T-helper 17 cell (primary cell): ENCODE data around the gene UTP25. TPM values are rescaled to one million over a fixed set of nuclear protein-coding genes. Genes with fewer than 3 reads are reported as not detected.

Experiments
- ATAC-seq: fragments of 150-1000 bp; cut with Tn5 transposase; 2 replicates; pipeline ENCODE4 v1.10.0; 2021; ENCODE audit warnings: mild to moderate bottlenecking, moderate library complexity
- DNase-seq, 3 donors: peaks; one replicate each; pipeline versions ENCODE4 v3.0.0 to v3.0.0-alpha.2; 2020 to 2021
- H3K9me3 ChIP-seq: one replicate; pipeline ENCODE4 v1.7.0; 2013; ENCODE audit warnings: low read length, mild to moderate bottlenecking; ENCODE audit not compliant: control insufficient read depth, poor library complexity, severe bottlenecking
- H3K27ac Mint-ChIP-seq: one replicate; pipeline ENCODE4 v1.8.0; 2022; ENCODE audit warnings: mild to moderate bottlenecking, moderate library complexity, mixed read lengths
- H3K27me3 Mint-ChIP-seq: one replicate; pipeline ENCODE4 v1.8.0; 2022; ENCODE audit warnings: mixed read lengths
- H3K36me3 Mint-ChIP-seq: one replicate; pipeline ENCODE4 v1.8.0; 2022; ENCODE audit warnings: low read depth, mixed read lengths
- H3K4me1 Mint-ChIP-seq: one replicate; pipeline ENCODE4 v1.8.0; 2022; ENCODE audit warnings: mild to moderate bottlenecking, mixed read lengths
- H3K4me3 Mint-ChIP-seq: one replicate; pipeline ENCODE4 v1.8.0; 2022; ENCODE audit warnings: mild to moderate bottlenecking, moderate library complexity, mixed read lengths
- total RNA-seq, 4 donors: library from RNA in 2 of 4; stranded (reverse) in 2 of 4; gene quantifications; one replicate each; pipeline ENCODE4 v1.2.3 and lab custom pipeline; 2022 to 2026

Gene UTP25
- total RNA-seq, 2 donors from 2014 or later: 5.9 to 6.3 TPM

DNA sequence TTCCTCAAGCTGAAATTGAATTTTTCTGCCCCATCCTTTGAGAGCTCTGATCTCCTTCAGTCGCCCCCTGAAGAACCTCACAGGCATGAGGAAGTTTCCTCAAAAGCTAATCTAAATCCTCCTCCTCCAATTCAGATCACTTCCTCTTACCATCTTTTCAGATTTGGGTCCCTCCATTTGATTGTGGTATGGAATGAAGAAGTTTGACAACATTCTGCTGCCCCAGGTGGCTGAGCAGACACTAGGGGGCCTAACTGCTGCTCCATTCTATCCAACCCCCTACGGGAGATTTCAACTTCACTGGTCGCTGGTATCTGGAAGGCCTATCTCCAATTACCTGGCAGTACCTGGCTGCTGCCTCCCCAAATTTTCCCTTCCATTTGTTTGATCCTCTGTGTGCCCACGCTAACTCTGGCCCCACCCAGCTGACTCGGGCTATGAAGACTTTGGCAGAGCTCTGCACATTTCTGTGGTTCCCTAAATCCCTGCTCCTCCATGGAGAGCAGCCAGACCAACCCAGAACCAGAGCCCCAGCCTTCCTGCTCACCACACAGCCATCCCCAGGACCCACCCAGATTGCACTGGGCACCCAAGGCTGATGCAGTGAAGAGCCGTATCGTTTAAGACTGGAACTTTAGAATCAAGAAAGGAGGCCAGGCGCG, 29.7 kb upstream of the UTP25 start:
- Mint-ChIP-seq H3K27me3 (peaks cover 54% of the 10 kb centered on the region), H3K27ac (no peak overlapping the region), H3K36me3 (peaks cover 5% of the 10 kb centered on the region), H3K4me1 (no peaks in the 10 kb centered on the region), H3K4me3 (no peak overlapping the region)
- ATAC-seq: no peak
- no peak for DNase-seq
- H3K9me3 ChIP-seq: no peaks in the 10 kb centered on the region

DNA sequence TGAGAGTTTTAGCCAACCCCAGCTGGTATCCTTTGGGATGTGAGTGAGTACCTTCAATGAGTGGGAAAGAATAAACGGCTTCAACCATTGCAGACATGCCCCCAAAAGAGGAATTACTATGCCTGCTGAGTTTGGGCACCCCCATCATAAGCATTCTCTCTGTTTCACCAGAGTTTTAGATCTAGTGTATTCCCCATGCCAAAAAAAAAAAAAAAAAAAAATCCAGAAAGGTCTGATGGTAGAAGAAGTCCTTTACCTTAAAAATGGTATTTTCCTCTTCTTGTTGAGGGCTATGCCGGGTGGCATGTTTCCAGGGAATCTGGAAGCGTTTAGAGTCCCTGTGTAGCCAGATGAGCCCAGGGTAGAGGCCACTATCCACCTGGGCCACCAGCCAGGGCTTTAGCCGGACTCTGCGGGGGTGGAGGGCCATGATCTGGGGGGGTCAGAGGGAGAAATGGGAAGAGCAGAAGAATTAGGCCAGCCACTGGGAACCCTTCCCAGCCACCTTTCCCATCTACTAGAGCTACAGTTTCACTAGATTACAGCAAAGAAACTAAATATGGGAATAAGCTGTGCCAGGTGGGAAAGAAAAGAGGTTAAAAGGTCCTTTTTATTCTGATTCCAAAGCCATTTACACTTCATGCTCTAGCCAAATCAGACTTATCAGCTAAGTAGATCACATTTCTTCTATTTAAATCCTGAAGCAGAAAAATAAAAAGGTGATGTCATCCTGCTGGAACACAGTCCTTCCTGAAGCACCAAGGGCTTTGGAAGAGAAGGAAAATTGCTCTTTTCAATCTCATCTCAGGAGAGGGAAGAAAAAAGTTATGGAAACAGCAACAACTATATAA, 26.6 kb upstream of the UTP25 start:
- Mint-ChIP-seq H3K27me3 (peaks cover 51% of the 10 kb centered on the region), H3K36me3 (peaks cover 2% of the 10 kb centered on the region), H3K4me3 (no peak overlapping the region), H3K4me1 (peaks cover 5% of the 10 kb centered on the region), H3K27ac (no peak overlapping the region)
- H3K9me3 ChIP-seq: no peaks in the 10 kb centered on the region
- ATAC-seq (no peak), DNase-seq (no peak)

DNA sequence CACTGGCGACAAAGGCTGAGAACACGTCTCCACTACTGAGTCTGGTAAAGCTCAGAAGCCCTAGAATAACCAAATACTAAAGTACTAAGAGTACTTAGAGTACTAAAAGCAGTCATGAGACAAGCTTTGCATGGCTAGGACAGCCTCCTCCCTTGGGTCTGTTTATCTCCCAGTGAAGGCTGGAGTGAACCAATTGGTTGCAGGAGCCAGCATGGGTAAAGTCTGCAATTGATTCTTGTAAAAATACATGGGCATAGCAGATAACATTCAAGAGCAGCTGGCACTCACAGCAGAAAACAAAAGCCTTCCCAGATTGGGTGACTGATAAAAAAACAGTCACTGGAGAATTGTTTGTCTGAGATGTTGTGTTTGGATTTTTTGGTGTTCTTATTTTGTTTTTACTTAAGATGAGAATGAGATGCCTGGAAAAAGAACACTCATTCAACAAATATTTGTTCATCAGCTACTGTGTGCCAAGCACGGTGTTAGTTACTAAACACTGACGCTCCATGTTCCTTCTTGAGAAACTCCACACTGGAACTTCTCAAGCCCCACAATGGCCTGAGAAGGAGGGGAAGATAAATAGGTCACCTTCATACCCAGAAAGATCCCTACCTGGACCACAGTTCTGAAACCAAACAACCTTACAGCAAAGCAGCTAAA, 25.5 kb upstream of the UTP25 start:
- ATAC-seq: no peak
- Mint-ChIP-seq H3K27me3 (peaks cover 45% of the 10 kb centered on the region), H3K36me3 (peaks cover 2% of the 10 kb centered on the region), H3K4me3 (no peak overlapping the region), H3K27ac (no peak overlapping the region), H3K4me1 (peaks cover 6% of the 10 kb centered on the region)
- no peaks in the 10 kb centered on the region for H3K9me3 ChIP-seq
- DNase-seq: no peak

DNA sequence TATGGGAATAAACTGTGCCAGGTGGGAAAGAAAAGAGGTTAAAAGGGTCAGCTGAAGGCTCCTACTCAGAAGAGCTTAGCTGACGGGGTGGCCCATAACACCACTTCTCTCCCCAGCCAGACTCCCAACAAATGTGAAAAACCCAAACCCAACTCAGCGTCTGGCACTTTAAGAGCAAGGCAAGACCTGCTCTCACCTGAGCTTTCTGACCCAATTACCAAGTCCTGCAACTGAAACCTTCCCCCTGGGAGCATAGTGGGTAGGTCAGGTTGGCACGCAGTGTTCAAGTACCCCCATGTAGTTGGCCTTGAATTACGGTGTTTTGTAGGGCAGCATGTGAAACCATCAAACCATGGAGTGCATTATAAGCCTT, 25.0 kb upstream of the UTP25 start:
- Mint-ChIP-seq H3K27me3 (peaks cover 45% of the 10 kb centered on the region), H3K27ac (no peak overlapping the region), H3K4me1 (peaks cover 6% of the 10 kb centered on the region), H3K4me3 (no peak overlapping the region), H3K36me3 (peaks cover 2% of the 10 kb centered on the region)
- DNase-seq: no peak
- no peak for ATAC-seq
- H3K9me3 ChIP-seq: no peaks in the 10 kb centered on the region

DNA sequence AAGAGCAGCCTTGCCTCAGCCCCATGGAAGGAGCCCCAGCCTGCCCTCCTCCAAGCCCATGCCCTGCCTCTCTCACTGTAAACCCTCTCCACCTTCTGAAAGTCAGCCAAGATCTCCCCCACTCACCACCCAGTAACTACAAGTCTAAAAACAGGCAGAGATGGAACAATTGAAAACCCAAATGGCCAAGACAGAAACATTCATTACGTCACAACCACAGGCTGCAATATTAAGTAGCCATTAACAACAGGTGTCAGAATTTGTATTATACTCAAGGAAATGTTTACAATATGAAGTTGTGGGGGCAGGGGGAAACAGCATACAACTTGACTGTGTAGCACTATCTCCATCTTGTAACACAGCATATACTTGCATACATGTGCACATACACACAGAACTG, 24.2 kb upstream of the UTP25 start:
- DNase-seq (no peak), ATAC-seq (no peak)
- Mint-ChIP-seq H3K36me3 (peaks cover 2% of the 10 kb centered on the region), H3K27me3 (peaks cover 38% of the 10 kb centered on the region), H3K27ac (no peak overlapping the region), H3K4me1 (peaks cover 6% of the 10 kb centered on the region), H3K4me3 (no peak overlapping the region)
- no peaks in the 10 kb centered on the region for H3K9me3 ChIP-seq

DNA sequence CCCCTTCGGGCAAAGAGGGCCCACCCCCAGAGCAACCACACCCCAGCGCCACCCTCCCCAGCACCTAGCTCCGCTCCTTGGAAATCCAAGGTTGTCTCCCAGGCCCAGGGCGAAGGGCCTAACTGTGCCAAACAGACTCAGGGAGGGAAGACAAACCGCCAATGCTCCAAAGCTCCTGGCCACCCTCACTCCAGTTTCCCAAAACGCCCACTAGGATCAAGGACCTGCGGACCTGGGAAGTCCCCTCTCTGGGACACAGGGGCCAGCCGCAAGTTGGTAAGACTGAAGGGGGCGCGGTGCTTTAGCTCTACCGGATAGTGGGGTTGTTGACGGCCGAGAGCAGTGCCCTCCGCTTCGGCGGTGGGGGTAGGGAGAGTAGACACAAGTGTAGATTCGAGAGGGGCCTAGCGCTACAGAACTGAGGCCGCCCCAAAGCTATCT, 22.4 kb upstream of the UTP25 start:
- H3K27ac Mint-ChIP-seq: no peak overlapping the region
- peak overlapping the region; percentile 86 for H3K4me3 Mint-ChIP-seq
- ATAC-seq: no peak

DNA sequence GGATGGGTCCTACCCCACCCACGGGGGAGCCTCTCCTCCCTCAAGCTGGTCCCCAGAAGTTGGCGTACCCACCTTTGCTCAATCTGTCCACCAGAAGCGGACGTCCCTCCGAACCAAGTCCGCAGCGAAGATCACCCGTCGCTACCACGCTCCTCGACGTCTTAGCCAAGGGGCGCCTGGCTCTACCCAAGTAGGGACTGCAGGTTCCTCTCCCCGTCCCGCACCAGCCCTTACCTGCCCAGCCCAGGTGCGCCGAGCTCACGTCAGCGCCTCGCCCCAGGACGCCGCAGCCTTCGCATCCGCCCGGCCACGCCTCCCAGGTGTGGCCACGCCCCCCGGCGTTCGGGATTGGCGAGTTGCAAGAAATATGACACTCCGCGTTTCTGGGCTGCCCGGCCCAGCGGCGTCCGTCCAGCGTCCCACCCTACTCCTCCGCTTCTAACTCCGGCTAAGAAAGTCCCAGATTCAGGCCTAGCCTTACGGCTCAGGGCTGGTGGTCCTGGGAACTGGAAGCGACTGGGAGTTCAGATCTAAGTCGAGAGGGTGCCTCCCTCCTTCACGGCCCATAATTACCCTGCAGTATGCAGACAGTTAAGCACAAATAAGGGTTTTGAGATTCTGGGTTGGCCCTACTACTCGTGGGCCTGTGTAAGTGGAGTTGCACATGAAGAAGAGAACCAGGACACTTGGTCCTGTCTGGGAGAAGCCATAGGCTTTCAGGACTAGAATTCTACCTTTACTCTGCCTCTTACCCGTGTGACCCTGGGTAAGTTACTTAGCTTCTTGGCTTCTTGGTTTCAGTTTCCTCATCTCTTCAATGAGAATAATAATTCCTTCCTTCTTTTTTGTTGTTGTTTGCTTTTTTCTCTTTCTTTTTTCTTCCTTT, 21.7 kb upstream of the UTP25 start, which contains the start of gene IRF6:
IRF6 (minus strand) TSS at position 268 of the 886 bp plus-strand sequence. CDS start 4,729 bp downstream, outside the sequence.
- peak within 1 kb of the TSS; percentile 19 for H3K27ac Mint-ChIP-seq
- peak; percentile 93 for ATAC-seq
- H3K36me3 Mint-ChIP-seq: peaks cover 2% of the 10 kb centered on the region
- H3K27me3 Mint-ChIP-seq: peaks cover 31% of the 10 kb centered on the region
- peak within 1 kb of the TSS; percentile 86 for H3K4me3 Mint-ChIP-seq
- no peaks in the 10 kb centered on the region for H3K9me3 ChIP-seq
- H3K4me1 Mint-ChIP-seq: peaks cover 6% of the 10 kb centered on the region
- DNase-seq: peak; percentile 53 to 68 (median 66)

More for the DNA sequence above, 22.4 kb upstream of the UTP25 start:
- H3K9me3 ChIP-seq: no peaks in the 10 kb centered on the region
- Mint-ChIP-seq H3K4me1 (peaks cover 6% of the 10 kb centered on the region), H3K36me3 (peaks cover 2% of the 10 kb centered on the region), H3K27me3 (peaks cover 38% of the 10 kb centered on the region)
- no peak for DNase-seq

DNA sequence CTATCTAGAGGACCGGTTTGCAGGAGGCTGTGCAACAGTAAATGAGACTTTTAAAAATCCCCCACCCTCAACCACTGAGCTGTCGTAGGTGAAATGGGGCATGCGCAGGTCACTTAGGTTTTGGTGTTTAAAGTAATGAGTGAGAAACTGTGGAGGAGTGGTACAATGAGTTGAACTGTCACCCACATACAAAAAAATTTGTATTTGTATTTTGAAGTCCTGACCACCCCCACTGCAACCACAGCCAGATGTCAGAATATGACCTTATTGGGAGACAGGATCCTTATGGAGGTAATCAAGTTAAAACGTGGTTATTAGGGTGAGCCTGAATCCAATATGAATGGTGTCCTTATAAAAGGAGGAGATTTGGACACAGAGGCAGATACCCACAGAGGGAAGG, 20.3 kb upstream of the UTP25 start:
- no peaks in the 10 kb centered on the region for H3K36me3 Mint-ChIP-seq
- no peak overlapping the region for H3K27ac Mint-ChIP-seq
- DNase-seq: no peak
- H3K4me3 Mint-ChIP-seq: no peak overlapping the region
- peaks cover 23% of the 10 kb centered on the region for H3K27me3 Mint-ChIP-seq
- no peaks in the 10 kb centered on the region for H3K9me3 ChIP-seq
- no peak for ATAC-seq
- peaks cover 6% of the 10 kb centered on the region for H3K4me1 Mint-ChIP-seq

DNA sequence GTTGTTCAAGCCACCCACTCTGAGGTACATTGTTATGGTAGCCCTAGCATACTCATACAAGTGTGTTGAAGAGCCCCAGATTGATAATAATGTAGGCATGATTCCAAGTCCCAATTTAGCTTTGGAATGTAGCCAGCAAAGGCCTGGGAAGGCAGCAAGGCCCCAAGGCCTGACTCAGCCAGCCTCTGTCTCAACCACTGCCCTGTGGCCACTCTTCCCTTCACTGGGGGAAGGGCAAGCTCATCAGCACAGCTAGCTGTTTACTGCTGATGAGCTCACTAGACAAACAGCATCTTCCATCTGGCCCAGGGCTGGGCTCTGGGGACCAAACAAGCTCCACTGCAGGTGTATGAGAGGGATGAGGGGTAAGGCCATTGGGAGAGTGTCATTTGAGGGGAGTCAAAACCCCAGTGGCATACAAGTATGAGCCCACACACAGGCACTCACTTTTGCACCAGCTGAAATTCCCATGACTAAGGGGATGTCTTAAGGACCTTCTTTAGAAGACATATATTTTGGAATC, 19.7 kb upstream of the UTP25 start:
- ATAC-seq (no peak), DNase-seq (no peak)
- Mint-ChIP-seq H3K4me3 (no peak overlapping the region), H3K36me3 (no peaks in the 10 kb centered on the region), H3K27ac (no peak overlapping the region), H3K27me3 (peaks cover 21% of the 10 kb centered on the region), H3K4me1 (peaks cover 6% of the 10 kb centered on the region)
- no peaks in the 10 kb centered on the region for H3K9me3 ChIP-seq

DNA sequence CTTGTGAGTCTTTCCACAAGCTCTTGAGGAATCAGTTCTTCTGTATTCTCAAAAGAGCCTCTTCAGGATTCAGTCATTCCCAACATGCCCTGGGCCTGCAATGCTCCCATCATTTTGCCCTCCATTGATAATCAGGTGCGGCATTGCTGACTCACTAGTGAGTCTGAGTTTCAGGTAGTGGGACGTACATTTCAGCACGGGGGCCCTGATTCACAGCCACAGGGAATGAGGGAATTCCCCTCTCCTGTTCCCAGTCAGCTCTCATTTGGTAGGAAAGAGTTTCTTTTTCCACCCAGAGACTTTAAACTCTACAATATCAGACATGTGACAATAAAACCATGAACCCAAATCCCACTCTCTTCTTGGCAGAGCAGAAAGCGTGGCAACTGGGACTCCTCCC, 18.2 kb upstream of the UTP25 start:
- Mint-ChIP-seq H3K36me3 (no peaks in the 10 kb centered on the region), H3K27me3 (peaks cover 13% of the 10 kb centered on the region), H3K27ac (no peak overlapping the region), H3K4me1 (peaks cover 6% of the 10 kb centered on the region), H3K4me3 (no peak overlapping the region)
- DNase-seq: no peak
- H3K9me3 ChIP-seq: no peaks in the 10 kb centered on the region
- ATAC-seq: no peak

DNA sequence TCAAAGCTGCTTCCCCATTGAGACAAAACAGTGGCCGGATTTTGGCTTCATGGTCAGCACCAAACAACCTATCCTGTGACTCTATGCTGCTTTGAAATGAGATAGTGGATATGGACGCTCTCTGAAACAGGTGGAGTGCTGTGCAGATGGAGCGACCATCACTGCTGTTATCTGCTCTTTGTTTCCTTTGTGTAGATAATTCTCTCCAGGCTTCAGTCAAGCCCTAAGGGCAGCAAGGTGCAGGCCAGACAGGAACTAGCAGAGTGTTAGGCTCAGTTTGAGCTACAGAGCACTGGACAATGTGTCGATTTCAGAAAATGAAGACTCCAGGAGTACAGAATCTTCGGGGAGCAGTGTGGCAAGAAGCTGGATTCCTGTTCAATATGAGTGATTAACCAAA, 17.0 kb upstream of the UTP25 start:
- Mint-ChIP-seq H3K4me3 (no peak overlapping the region), H3K4me1 (peaks cover 11% of the 10 kb centered on the region), H3K27ac (no peak overlapping the region), H3K36me3 (no peaks in the 10 kb centered on the region), H3K27me3 (peaks cover 4% of the 10 kb centered on the region)
- DNase-seq (no peak), ATAC-seq (no peak)
- no peaks in the 10 kb centered on the region for H3K9me3 ChIP-seq

DNA sequence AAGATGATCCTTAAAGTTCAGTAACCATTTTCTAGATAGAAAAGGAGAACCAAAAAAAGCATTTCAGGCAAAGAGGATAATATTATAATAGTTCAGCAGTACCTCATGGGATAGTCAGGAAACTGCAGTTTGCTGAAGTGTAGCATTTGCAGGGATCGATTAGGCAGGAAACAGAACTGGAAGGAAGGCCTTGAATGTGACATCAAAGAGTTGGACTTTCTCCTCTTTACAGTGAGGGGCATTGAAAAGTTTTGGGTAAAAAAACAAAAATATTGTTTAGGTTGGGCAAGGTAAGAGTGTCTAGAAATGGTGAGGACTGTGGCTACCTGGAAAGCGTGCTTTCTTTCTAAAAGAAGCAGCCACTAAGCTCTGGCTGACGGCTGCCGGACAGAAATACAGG, 13.9 kb upstream of the UTP25 start:
- Mint-ChIP-seq H3K4me1 (peaks cover 9% of the 10 kb centered on the region), H3K27me3 (peaks cover 12% of the 10 kb centered on the region), H3K4me3 (no peak overlapping the region), H3K27ac (no peak overlapping the region), H3K36me3 (peaks cover 3% of the 10 kb centered on the region)
- no peaks in the 10 kb centered on the region for H3K9me3 ChIP-seq
- ATAC-seq (no peak), DNase-seq (no peak)
